ENCODE results near the gene MPP2.

GRCh38 chr17:43932923-43933322 lies 25.6 kb upstream of the MPP2 start:
- no peak for TF ChIP-seq CTCF (conservative IDR thresholded peaks at IDR 0.05; ENCODE audit: low read length)
- TF ChIP-seq EZH2phosphoT487 (IDR thresholded peaks at IDR 0.05; ENCODE audit: borderline replicate concordance, low read depth, low read length) = no peak
